ENCODE measurements around the gene IGFBP3.
A peak's percentile ranks its signal among the peaks of the same experiment; 100 is the strongest.

The IGFBP3 gene

GRCh38 chr7:45888993-45889366 is 32.1 kb downstream of the IGFBP3 start:
- TF ChIP-seq, protein P1, sequence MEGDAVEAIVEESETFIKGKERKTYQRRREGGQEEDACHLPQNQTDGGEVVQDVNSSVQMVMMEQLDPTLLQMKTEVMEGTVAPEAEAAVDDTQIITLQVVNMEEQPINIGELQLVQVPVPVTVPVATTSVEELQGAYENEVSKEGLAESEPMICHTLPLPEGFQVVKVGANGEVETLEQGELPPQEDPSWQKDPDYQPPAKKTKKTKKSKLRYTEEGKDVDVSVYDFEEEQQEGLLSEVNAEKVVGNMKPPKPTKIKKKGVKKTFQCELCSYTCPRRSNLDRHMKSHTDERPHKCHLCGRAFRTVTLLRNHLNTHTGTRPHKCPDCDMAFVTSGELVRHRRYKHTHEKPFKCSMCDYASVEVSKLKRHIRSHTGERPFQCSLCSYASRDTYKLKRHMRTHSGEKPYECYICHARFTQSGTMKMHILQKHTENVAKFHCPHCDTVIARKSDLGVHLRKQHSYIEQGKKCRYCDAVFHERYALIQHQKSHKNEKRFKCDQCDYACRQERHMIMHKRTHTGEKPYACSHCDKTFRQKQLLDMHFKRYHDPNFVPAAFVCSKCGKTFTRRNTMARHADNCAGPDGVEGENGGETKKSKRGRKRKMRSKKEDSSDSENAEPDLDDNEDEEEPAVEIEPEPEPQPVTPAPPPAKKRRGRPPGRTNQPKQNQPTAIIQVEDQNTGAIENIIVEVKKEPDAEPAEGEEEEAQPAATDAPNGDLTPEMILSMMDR (IDR thresholded peaks at IDR 0.05), result no peak
- peak; percentile 50 for DNase-seq (ENCODE audit: low spot score)
- H3K27ac ChIP-seq, result no peak overlapping the region
- H3K4me3 ChIP-seq, result peak overlapping the region; percentile 67

DNA sequence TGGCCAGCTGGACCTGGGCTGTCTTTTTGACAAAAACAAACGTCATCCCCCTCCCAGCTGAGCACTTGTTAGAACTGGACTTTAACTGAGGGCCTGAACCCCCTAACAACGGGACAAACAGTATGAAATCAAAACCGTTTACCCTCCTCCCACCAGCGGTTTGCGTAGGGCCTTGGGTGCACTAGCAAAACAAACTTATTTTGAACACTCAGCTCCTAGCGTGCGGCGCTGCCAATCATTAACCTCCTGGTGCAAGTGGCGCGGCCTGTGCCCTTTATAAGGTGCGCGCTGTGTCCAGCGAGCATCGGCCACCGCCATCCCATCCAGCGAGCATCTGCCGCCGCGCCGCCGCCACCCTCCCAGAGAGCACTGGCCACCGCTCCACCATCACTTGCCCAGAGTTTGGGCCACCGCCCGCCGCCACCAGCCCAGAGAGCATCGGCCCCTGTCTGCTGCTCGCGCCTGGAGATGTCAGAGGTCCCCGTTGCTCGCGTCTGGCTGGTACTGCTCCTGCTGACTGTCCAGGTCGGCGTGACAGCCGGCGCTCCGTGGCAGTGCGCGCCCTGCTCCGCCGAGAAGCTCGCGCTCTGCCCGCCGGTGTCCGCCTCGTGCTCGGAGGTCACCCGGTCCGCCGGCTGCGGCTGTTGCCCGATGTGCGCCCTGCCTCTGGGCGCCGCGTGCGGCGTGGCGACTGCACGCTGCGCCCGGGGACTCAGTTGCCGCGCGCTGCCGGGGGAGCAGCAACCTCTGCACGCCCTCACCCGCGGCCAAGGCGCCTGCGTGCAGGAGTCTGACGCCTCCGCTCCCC is 32.7 kb downstream of the IGFBP3 start, which contains the start of gene IGFBP1:
IGFBP1 (plus strand) TSS at position 304 of the 808 bp plus-strand sequence; CDS start at position 469, 165 bp downstream.
- no peak within 1 kb of the TSS for H3K27ac ChIP-seq
- TF ChIP-seq, protein P1 (IDR thresholded peaks at IDR 0.05), result no peak
- H3K4me3 ChIP-seq, result peak within 1 kb of the TSS; percentile 67
- peak; percentile 57 for DNase-seq (ENCODE audit: low spot score)

- Histone ChIP-seq H3K27ac (no peak overlapping the region), H3K4me3 (no peak overlapping the region)
- TF ChIP-seq, protein P1 (IDR thresholded peaks at IDR 0.05), result no peak
- peak; percentile 40 for DNase-seq (ENCODE audit: low spot score)
Observed at GRCh38 chr7:45886931-45887667, 34.0 kb downstream of the IGFBP3 start.

- Histone ChIP-seq H3K27ac (no peak overlapping the region), H3K4me3 (no peak overlapping the region)
- peak; percentile 31 for DNase-seq (ENCODE audit: low spot score)
- TF ChIP-seq, protein P1 (IDR thresholded peaks at IDR 0.05), result no peak
Observed at GRCh38 chr7:45885264-45885882, 35.7 kb downstream of the IGFBP3 start.

GRCh38 chr7:45884136-45884535 is 36.9 kb downstream of the IGFBP3 start:
- TF ChIP-seq, protein P1 (IDR thresholded peaks at IDR 0.05), result no peak
- Histone ChIP-seq H3K4me3 (no peak overlapping the region), H3K27ac (no peak overlapping the region)
- peak; percentile 38 for DNase-seq (ENCODE audit: low spot score)

- TF ChIP-seq, protein P1 (IDR thresholded peaks at IDR 0.05), result no peak
- H3K4me3 ChIP-seq, result no peak overlapping the region
- H3K27ac ChIP-seq, result no peak overlapping the region
- DNase-seq (ENCODE audit: low spot score), result no peak
Observed at GRCh38 chr7:45882465-45882810, 38.6 kb downstream of the IGFBP3 start.
